ENCODE data around the gene TOP2A.
"Not testable (repeated sequence)": the region's sequence is repeated elsewhere in the genome, so short reads cannot be mapped to it uniquely, and the experiment has no call there.

Gene TOP2A

DNA sequence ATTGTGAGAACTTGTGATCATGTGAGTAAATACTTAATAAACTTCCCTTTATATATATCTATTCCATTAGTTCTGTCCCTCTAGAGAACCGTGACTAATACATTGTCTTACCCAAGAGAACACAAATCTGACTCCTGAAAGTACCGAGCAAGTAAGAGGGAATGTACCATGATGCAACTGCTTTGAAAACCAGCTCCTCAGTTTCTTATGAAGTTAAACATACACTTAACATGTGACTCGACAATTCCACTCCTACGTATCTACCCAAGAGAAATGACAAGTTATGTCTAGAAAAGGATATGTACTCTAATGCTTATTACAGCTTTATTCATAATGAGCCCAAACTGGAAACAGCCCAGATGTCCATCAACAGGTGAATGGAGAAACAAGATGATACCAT, 44.4 kb downstream of the TOP2A start:
- TF ChIP-seq, protein P1, sequence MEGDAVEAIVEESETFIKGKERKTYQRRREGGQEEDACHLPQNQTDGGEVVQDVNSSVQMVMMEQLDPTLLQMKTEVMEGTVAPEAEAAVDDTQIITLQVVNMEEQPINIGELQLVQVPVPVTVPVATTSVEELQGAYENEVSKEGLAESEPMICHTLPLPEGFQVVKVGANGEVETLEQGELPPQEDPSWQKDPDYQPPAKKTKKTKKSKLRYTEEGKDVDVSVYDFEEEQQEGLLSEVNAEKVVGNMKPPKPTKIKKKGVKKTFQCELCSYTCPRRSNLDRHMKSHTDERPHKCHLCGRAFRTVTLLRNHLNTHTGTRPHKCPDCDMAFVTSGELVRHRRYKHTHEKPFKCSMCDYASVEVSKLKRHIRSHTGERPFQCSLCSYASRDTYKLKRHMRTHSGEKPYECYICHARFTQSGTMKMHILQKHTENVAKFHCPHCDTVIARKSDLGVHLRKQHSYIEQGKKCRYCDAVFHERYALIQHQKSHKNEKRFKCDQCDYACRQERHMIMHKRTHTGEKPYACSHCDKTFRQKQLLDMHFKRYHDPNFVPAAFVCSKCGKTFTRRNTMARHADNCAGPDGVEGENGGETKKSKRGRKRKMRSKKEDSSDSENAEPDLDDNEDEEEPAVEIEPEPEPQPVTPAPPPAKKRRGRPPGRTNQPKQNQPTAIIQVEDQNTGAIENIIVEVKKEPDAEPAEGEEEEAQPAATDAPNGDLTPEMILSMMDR (IDR thresholded peaks at IDR 0.05; ENCODE audit: insufficient read depth, low read length, poor library complexity, severe bottlenecking): no peak
- DNase-seq (ENCODE audit: extremely low read depth, insufficient read length): no peak
- no peak overlapping the region for H3K4me3 ChIP-seq (replicated peaks; ENCODE audit: low read depth, low read length)
- no peaks in the 10 kb centered on the region for H3K27me3 ChIP-seq (replicated peaks; ENCODE audit: control insufficient read depth, insufficient read depth, low read length)
- no peaks in the 10 kb centered on the region for H3K36me3 ChIP-seq (ENCODE audit: control insufficient read depth, insufficient read depth, low read length)

DNA sequence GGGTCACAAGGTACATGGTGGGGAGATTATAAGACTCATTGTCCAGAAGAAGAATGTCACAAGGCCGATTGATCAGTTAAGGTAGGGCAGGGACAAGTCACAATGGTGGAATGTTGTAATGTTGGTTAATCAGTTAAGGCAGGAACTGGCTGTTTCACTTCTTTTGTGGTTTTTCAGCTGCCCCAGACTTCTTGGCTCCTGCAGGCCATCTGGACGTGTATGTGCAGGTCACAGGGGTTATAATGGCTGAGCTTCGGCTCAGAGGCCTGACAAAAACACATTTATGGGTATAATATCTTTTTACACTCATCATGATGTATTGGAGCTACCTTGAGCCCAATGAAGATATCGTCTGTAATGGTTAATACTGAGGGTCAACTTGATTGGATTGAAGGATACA, 45.1 kb downstream of the TOP2A start:
- H3K27me3 ChIP-seq (replicated peaks; ENCODE audit: control insufficient read depth, insufficient read depth, low read length); DNase-seq (ENCODE audit: extremely low read depth, insufficient read length); H3K4me3 ChIP-seq (replicated peaks; ENCODE audit: low read depth, low read length); H3K36me3 ChIP-seq (ENCODE audit: control insufficient read depth, insufficient read depth, low read length): not testable (repeated sequence)

DNA sequence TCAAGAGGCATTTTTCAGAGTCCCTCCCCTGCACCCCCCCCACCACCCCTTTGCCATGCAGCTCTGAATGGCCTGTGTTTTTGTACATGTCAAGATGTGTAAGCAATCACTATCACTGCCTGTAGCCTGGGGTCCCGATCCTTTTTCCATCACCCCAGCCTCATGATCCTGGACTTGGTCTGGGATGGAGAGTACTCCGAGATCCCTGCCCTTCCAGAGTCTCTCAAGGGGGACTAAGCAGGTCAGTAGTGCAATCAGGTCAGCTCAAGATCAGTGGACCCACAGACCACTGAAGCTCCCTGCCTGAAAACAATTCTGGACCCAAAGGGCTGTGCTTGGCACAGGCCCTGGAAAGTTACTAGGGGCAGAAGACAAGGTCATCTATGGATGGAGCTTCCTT, 45.7 kb downstream of the TOP2A start:
- Histone ChIP-seq H3K27me3 (replicated peaks; ENCODE audit: control insufficient read depth, insufficient read depth, low read length) (no peaks in the 10 kb centered on the region), H3K4me3 (replicated peaks; ENCODE audit: low read depth, low read length) (no peak overlapping the region), H3K36me3 (ENCODE audit: control insufficient read depth, insufficient read depth, low read length) (no peaks in the 10 kb centered on the region)
- no peak for DNase-seq (ENCODE audit: extremely low read depth, insufficient read length)
- TF ChIP-seq, protein P1 (IDR thresholded peaks at IDR 0.05; ENCODE audit: insufficient read depth, low read length, poor library complexity, severe bottlenecking): no peak

DNA sequence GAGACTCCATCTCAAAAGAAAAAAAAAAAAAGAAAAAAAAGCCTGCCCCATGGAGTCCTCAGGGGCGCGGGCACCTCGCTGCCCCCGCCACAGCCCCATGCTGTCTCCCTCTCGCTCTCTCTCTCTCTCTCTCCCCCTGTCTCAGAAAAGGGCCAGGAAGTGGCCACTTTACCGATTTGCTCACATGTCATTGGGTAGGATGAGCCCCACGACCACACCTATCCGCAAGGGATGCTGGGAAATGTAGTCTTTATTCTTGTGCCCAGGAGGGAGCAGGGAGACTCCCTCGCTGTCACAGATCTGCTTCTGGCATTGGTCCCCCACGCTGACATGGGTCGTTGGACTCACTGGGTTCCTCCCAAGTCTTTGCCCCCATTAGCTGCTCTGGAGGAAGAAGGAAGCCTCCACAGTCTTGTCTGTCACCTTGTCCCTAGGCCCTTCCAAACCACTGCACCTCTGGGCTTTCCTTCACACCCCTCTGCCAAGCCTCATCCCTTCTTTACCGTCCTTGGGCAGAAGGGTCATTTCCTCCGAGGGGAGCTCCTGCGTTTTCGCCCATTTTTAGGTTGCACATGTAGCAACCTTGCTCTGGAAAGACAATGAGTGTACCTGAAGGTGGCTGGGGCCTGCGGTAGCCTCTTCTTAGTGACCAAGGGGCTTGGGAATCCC, 46.3 kb downstream of the TOP2A start:
- no peaks in the 10 kb centered on the region for H3K27me3 ChIP-seq (replicated peaks; ENCODE audit: control insufficient read depth, insufficient read depth, low read length)
- DNase-seq (ENCODE audit: extremely low read depth, insufficient read length): no peak
- H3K36me3 ChIP-seq (ENCODE audit: control insufficient read depth, insufficient read depth, low read length): no peaks in the 10 kb centered on the region
- TF ChIP-seq, protein P1 (IDR thresholded peaks at IDR 0.05; ENCODE audit: insufficient read depth, low read length, poor library complexity, severe bottlenecking): no peak
- H3K4me3 ChIP-seq (replicated peaks; ENCODE audit: low read depth, low read length): no peak overlapping the region

DNA sequence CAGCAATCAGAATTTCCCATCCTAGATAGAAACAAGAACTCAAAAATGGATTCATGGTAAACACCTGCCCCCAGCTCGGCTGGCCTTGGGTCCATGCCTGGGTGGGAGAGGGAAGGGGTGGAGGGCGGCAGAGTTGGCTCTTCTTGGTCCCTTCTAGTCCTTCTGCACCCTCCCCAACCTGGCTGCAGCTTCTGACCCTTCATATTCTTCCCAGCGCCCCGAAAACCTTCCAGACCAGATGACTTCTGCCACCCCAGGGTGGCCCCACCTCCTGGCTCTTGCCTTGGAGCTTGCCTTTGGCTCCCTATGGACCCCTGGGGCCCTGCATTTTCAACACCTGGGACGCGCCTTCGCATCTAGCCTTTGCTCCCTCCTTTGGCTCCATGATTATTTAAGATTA, 47.8 kb downstream of the TOP2A start:
- no peak for DNase-seq (ENCODE audit: extremely low read depth, insufficient read length)
- TF ChIP-seq, protein P1 (IDR thresholded peaks at IDR 0.05; ENCODE audit: insufficient read depth, low read length, poor library complexity, severe bottlenecking): no peak
- H3K27me3 ChIP-seq (replicated peaks; ENCODE audit: control insufficient read depth, insufficient read depth, low read length): no peaks in the 10 kb centered on the region
- no peaks in the 10 kb centered on the region for H3K36me3 ChIP-seq (ENCODE audit: control insufficient read depth, insufficient read depth, low read length)
- H3K4me3 ChIP-seq (replicated peaks; ENCODE audit: low read depth, low read length): no peak overlapping the region

DNA sequence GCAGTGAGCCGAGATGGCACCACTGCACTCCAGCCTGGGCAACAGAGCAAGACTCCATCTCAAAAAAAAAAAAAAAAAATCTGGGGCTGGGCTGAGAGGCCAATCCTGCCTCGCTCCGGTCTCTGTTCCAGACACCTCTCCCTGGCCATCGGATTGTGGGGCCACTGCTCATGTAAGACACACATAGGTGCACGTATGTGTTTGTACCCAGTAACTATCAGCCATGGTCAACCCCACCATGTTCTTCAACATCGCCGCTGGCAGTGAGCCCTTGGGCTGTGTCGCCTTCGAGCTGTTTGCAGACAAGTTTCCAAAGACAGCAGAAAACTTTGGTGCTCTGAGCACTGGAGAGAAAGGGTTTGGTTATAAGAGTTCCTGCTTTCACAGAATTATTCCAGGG, 50.0 kb downstream of the TOP2A start:
- not testable (repeated sequence) for H3K36me3 ChIP-seq (ENCODE audit: control insufficient read depth, insufficient read depth, low read length); H3K4me3 ChIP-seq (replicated peaks; ENCODE audit: low read depth, low read length); H3K27me3 ChIP-seq (replicated peaks; ENCODE audit: control insufficient read depth, insufficient read depth, low read length); DNase-seq (ENCODE audit: extremely low read depth, insufficient read length)

Data from GM06990 (cell line).